AG04450 (cell line): ENCODE measurements around the gene BIRC2. TPM values are rescaled to one million over a fixed set of nuclear protein-coding genes. Genes with fewer than 3 reads are reported as not detected.

Source experiments
- CTCF ChIA-PET: fragments of 300-600, 350-600 bp; formaldehyde crosslinking; extraction: SDS; loops from one replicate; lab custom pipeline; 2022; ENCODE audit warnings: antibody characterized with exemption, inconsistent platforms; lab: Charles Lee
- POLR2A ChIA-PET: fragments of 350-600 bp; formaldehyde crosslinking; extraction: SDS; loops from one replicate; lab custom pipeline; 2021; ENCODE audit warnings: antibody characterized with exemption, inconsistent platforms; lab: Yijun Ruan, JAX
- DNase-seq: peaks from one replicate; pipeline ENCODE4 v3.0.0-alpha.2; 2011; ENCODE audit warnings: low read depth, low spot score
- H3K27ac ChIP-seq: one replicate; pipeline ENCODE4 v1.5.1; 2012; ENCODE audit warnings: low read depth, low read length, control low read depth
- H3K27me3 ChIP-seq: one replicate; pipeline ENCODE4 v1.6.0; 2012; ENCODE audit warnings: low read length; ENCODE audit not compliant: control insufficient read depth, insufficient read depth
- H3K4me3 ChIP-seq: 2 replicates; pipeline ENCODE4 v1.5.1; 2011; ENCODE audit warnings: mild to moderate bottlenecking, low read depth, low read length, control low read depth
- H3K9me3 ChIP-seq: 2 replicates; pipeline ENCODE4 v1.5.1; 2012; ENCODE audit warnings: low read length; ENCODE audit not compliant: control insufficient read depth, insufficient read depth
- polyA plus RNA-seq: library from polyadenylated mRNA; depleted of rRNA; stranded (reverse); fragments of >200 nt; gene quantifications from 2 replicates; pipeline ENCODE4 v1.2.3, GENCODE V29; 2011
- TF ChIP-seq, protein P1 (sequence below): IDR thresholded peaks from 2 replicates; pipeline ENCODE4 v1.5.1; 2011; ENCODE audit warnings: low read depth, low read length, control low read depth, inconsistent platforms

The BIRC2 gene
- polyA plus RNA-seq, 1 experiment, result 64.3 TPM

DNA sequence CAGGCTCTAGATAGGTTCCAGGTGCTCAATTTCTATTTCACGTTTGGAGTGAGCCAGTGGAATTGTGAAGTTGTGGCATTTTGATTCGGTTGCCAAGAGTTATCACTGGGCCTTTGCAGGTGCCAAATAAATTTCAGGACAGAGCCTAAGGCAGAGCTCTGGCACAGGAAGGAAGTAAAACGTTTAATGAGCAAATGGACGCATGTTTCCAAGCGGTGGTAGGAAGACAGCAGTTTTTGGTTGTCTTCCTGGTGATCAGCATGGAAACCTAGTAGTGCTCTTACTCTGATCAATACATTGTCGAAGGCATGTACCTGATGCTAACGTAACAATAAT, 29.3 kb upstream of the BIRC2 start:
- Histone ChIP-seq H3K27me3 (no peaks in the 10 kb centered on the region), H3K9me3 (no peaks in the 10 kb centered on the region), H3K27ac (peak overlapping the region; percentile 54), H3K4me3 (peak overlapping the region; percentile 74)
- no peak for DNase-seq
- ChIA-PET CTCF (interaction anchor here (0.7 kb wide), 1 partner anchor 28 kb away, joined by 3 read pairs; no protein-coding TSS in a partner anchor), POLR2A (no interaction called here)
- TF ChIP-seq, protein P1, sequence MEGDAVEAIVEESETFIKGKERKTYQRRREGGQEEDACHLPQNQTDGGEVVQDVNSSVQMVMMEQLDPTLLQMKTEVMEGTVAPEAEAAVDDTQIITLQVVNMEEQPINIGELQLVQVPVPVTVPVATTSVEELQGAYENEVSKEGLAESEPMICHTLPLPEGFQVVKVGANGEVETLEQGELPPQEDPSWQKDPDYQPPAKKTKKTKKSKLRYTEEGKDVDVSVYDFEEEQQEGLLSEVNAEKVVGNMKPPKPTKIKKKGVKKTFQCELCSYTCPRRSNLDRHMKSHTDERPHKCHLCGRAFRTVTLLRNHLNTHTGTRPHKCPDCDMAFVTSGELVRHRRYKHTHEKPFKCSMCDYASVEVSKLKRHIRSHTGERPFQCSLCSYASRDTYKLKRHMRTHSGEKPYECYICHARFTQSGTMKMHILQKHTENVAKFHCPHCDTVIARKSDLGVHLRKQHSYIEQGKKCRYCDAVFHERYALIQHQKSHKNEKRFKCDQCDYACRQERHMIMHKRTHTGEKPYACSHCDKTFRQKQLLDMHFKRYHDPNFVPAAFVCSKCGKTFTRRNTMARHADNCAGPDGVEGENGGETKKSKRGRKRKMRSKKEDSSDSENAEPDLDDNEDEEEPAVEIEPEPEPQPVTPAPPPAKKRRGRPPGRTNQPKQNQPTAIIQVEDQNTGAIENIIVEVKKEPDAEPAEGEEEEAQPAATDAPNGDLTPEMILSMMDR, result no peak

DNA sequence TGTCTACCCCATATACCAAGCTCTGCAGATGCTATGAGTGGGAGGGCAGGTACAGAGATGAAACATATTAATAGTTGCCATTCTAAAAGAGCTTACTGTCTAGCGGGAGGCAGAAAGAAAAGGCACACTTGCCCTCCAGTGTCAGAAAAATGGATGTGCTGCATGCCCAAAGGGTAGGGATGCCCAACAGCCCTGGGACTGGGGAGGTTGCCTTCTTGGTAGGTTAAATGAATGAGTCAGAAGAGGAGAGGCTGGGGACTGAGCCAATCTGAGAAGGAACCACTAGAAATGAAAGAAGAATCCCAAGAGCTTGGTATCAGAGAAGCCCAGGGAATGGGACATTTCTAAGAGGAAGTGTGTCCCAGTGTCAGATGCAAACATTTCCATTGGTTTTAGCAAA, 28.5 kb upstream of the BIRC2 start:
- ChIA-PET CTCF (interaction anchor here (0.7 to 0.8 kb wide), 2 partner anchors 23 to 27 kb away, joined by 3 to 5 read pairs; no protein-coding TSS in a partner anchor), POLR2A (no interaction called here)
- H3K9me3 ChIP-seq, result no peaks in the 10 kb centered on the region
- no peaks in the 10 kb centered on the region for H3K27me3 ChIP-seq
- no peak overlapping the region for H3K27ac ChIP-seq
- no peak for DNase-seq
- H3K4me3 ChIP-seq, result no peak overlapping the region
- TF ChIP-seq, protein P1, result no peak

DNA sequence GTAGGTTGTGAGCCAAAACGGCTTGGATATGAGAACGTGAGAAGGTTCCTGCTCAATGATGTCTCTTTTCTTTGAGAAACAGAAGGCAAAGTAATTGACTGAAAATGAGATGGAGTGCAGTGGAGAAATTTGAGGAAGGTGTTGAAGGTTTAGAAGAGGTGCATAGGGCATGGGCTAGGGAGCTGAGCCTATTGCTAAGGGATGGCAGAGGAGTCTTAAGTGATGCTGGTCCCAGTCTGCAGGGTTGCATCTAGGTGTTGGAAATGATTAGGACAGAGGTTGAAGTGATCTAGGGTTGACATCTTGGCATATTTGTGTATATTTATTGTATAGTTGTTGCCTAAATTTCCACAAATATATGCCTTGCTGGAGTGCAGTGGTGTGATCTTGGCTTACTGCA, 27.5 kb upstream of the BIRC2 start:
- POLR2A ChIA-PET, result interaction anchor here (0.6 kb wide), 1 partner anchor 617 kb away, joined by 3 read pairs; no protein-coding TSS in a partner anchor
- CTCF ChIA-PET, result interaction anchor here (1.6 kb wide), 1 partner anchor 71 kb away, joined by 3 read pairs; no protein-coding TSS in a partner anchor
- H3K4me3 ChIP-seq, result no peak overlapping the region
- no peaks in the 10 kb centered on the region for H3K27me3 ChIP-seq
- TF ChIP-seq, protein P1, result no peak
- no peaks in the 10 kb centered on the region for H3K9me3 ChIP-seq
- no peak overlapping the region for H3K27ac ChIP-seq
- DNase-seq, result no peak

DNA sequence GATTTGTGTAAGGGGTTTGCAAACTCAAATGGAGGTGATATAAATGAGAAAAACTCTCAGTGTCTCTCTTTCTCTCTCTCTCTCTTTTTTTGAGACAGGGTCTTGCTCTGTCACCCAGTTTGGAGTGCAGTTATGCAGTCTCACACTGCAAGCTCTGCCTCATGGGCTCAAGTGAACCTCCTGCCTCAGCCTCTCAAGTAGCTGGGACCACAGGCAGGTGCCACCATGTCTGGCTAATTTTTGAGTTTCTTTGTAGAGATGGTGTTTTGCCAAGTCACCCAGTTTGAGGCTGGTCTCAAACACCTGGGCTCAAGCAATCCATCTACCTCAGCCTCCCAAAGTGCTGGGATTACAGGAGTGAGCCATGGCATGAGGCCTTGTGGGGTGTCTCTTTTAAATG, 26.8 kb upstream of the BIRC2 start:
- no peaks in the 10 kb centered on the region for H3K27me3 ChIP-seq
- DNase-seq, result no peak
- ChIA-PET POLR2A (interaction anchor here (0.6 kb wide), 1 partner anchor 616 kb away, joined by 3 read pairs; no protein-coding TSS in a partner anchor), CTCF (interaction anchor here (1.2 to 2.7 kb wide), 3 partner anchors 22 to 70 kb away, joined by 3 to 13 read pairs (median 3); no protein-coding TSS in a partner anchor)
- TF ChIP-seq, protein P1, result no peak
- no peak overlapping the region for H3K27ac ChIP-seq
- no peak overlapping the region for H3K4me3 ChIP-seq
- H3K9me3 ChIP-seq, result no peaks in the 10 kb centered on the region

DNA sequence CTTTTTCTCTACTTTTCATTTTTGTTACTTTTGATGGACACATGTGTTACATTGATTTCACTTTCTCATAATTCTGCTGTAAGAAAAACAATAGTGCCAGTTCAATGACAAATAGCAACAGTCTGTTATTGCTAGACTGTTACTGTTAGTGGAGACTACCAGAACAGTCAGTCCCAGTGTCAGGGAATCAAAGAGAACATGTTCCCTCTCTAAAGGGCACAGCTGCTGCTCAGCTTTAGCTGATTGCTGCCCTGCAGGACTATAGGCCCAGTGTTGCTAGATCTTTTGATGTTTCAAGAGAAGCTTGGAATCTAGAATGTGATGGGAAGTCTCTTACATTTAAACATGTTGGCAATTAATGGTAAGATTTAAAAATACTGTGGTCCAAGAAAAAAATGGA, 26.3 kb upstream of the BIRC2 start:
- Histone ChIP-seq H3K27me3 (no peaks in the 10 kb centered on the region), H3K27ac (no peak overlapping the region), H3K4me3 (no peak overlapping the region), H3K9me3 (no peaks in the 10 kb centered on the region)
- ChIA-PET CTCF (interaction anchor here (1.2 to 2.7 kb wide), 3 partner anchors 21 to 70 kb away, joined by 3 to 13 read pairs (median 3); no protein-coding TSS in a partner anchor), POLR2A (no interaction called here)
- DNase-seq, result no peak
- TF ChIP-seq, protein P1, result no peak
